DLD1 (cell line): ENCODE results near the gene FAT2.

ENCODE experiments used
- in situ Hi-C: cut with HindIII; loops from 2 replicates; pipeline ENCODE4 v1.10.0; 2017; ENCODE audit warnings: low sequenced_read_pairs

The FAT2 gene

DNA sequence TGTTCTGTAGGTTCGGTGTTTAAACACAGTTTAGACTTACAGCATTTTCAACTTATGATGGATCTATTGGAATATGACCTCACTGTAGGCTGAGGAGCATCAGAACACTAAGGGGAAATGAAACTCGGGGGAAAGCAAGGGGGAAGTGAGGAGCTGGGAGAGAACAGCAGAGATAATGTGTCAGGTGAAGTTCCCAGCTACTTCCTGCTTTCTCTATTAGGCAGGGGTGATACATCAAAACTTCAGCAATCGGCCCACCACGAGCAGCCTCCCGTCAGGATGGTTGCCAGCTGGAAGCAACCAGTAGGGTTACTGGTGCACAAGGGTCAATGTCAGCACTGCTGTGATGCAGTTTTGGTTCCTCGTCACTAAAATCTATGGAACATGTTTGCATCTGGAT, 34.3 kb downstream of the FAT2 start:
- in situ Hi-C loops: no loop called here

DNA sequence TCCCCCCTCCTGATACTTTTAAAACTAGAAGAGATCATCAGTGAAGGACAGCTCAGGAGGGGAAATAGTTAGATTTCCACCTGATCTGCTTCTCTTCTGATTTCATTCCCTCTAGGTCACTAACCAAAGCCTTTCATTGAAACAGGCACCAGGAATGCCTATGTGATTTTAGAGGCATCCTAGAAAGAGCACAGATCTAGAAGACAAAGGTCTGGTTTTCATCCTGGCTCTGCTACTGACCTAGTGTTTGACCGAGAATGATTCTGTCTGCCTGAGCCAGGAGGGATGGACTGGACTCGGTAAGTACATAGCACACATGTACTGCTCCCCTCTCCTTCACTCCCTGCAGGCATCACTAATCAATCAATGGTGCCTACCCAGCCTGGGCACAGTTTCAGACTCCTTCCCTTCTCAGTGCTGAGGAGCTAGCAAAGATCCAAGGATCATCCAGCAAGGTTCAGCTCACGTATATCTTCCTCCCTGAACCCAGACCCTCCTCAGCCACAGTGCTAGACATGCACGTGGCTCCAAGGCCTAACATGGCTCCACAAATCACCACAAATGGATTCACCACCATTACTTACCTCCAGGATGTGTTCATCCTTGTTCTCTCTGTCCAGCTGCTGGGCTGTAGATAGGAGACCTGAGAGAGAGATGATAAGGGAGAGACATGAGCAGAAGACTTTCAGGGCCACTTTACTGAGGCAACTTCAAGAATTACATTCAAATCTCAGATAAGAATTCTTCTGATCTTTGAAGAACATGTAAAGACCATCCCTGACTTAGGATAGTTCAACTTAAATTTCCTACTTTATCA, 35.2 kb downstream of the FAT2 start:
- in situ Hi-C loops: no loop called here

DNA sequence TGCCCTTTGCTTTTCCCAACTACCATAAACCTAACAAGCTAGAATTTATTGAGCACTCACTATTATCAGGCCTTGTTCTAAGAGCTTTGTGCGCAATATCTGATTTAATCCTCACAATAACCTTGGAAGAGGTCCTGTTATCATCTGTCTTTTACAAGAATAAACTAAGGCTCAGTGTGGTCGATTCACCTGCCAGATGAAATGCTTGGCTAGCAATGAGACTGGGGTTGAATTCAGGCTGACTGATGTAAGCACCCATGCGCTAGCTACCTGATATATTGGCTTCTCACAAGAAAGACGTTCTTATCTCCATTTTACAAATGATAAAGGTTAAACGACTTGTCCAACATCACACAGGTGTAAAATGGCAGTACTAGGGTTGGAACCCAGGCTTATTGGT, 37.4 kb downstream of the FAT2 start:
- in situ Hi-C loops: no loop called here

DNA sequence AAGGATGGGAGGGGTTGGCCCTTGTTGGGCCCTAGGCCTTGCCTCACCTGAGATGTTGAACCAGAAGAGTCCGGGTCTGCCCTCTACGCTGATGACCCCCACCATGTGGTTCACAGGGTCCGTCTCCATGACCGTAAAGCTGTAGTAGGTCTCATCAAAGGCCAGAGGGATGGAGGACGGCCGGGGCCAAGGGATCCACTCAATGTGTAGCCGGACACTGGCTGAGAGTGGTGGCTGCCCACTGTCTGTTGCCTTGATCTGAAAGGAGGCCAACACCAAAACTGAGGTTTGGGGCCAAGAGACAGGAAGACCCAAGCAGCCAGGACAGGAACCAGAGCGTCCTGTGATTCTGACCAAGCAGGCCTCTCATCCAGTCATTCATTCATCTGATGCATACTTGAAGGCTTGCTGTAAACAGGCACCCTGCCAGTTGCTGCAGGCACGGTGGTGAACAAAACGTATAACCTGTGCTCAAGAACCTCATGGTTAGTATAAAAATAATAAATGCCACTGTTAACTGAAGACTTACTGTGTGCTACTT, 37.9 kb downstream of the FAT2 start:
- in situ Hi-C loops: no loop called here

DNA sequence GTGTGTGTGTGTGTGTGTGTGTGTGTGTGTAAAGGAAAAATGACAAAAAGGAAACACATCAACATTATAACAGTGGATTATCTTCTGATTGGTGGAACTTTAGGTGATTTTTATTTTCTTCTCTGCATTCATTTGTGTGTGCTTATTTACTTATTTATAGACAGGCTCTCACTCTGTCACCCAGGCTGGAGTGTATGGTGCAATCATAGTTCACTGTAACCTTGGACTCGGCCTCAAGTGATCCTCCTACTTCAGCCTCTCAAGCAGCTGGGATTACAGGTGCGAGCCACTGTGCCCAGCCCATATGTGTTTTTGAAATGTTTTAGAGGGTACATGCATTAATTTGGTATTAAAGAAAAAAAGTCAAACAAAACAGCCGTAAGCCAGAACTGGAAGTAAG, 39.1 kb downstream of the FAT2 start:
- in situ Hi-C loops: no loop called here

DNA sequence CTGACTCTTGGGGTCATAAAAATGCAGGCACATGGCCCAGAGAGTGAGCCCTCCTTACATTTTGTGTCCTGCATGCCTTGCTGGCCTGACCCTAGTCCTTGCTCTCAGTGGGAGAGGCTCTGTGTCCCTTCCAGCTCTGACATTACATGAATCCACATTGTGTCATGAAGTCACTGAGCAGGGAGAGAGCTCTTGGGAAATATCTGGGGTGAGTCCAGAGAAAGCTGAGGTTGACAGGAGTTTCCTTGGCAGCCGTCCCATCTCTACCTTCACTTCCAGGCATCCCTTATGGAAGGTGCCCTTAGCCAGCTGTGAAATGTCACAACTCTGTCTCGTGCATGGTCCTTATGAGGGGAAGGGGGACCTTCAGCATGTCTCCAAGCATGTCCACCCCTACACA, 41.0 kb downstream of the FAT2 start:
- in situ Hi-C loops: no loop called here

DNA sequence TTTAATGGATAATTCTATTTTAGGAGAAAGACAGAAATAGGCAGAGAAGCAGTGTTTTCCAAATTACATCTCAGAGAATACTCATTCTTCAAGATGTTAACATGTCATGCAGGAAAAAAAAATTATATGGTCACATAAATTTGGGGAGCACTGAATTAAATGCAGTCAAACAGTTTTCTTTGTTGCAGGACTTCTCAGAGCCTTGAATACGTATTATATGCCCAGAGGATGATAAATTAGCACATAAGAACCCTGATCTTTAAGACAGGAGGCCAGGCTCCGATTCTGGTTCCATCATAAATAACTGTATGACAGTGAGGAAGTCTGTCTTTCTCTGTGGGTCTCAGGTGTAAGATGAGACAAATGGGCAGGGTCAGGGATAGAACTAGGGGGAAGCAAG, 41.4 kb downstream of the FAT2 start:
- in situ Hi-C loops: no loop called here

DNA sequence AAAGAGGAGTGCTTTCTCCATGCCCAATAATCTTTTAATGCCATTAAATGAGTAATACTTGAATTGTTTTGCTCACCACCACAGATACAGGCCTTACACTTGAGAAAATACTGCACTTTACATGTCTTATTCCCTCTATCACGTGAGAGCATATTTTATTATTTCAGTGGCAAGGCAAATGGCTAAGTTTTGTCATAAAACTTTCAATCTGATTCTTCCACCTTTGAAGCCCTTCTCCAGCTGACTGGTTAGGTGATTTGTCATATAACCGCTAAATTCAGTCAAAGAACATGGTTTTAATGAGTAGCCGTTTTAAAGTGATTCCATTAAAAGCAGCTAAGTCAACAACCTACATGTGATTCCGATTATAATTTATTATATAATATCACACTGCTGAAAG, 43.8 kb downstream of the FAT2 start:
- in situ Hi-C loops: no loop called here

DNA sequence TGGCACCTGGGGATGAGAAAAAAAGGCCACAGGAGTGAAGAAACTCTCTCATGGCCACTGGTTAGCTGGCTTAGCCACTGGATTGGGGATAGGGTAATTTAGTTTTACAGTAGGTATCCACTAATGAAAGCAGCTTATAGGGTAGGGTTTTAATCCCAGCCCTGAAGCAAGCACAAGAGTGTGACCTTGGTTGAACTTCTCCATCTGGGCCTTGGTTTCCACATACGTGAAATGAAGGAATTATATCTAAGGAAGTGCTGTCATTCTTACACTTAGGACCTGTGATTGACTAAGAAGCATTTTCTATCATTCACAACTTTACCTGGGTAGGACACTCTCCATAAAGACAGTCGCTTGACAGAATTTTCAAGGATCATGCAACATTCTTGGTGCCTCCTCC, 49.6 kb downstream of the FAT2 start:
- in situ Hi-C loops: no loop called here
